IMR-90 (cell line): Measurements from ENCODE around the gene KRTAP10-6. TPM values are rescaled to one million over a fixed set of nuclear protein-coding genes. Genes with fewer than 3 reads are reported as not detected.
"Not testable (repeated sequence)": the region's sequence is repeated elsewhere in the genome, so short reads cannot be mapped to it uniquely, and the experiment has no call there.

Experiments used
- ATAC-seq: fragments of 200-7000 bp; cut with Tn5 transposase; 2 replicates; pipeline ENCODE4 v1.9.1; 2020; ENCODE audit warnings: low read depth, mild to moderate bottlenecking, moderate library complexity
- BruUV-seq: library from RNA; stranded (reverse); fragments of 400-500 nt; replicated peaks from 2 replicates; lab custom pipeline; 2021; lab: Mats Ljungman, UMichigan
- CTCF ChIA-PET: fragments of 300-600 bp; formaldehyde crosslinking; extraction: SDS; loops from one replicate; lab custom pipeline; 2021; ENCODE audit warnings: antibody characterized with exemption; lab: Yijun Ruan, JAX
- POLR2A ChIA-PET: fragments of 300-600 bp; sonication (Branson Sonifier 250); formaldehyde crosslinking; loops from one replicate; lab custom pipeline; 2022; ENCODE audit warnings: antibody characterized with exemption; ENCODE audit not compliant: unreplicated experiment; lab: Charles Lee
- DNase-seq: peaks from one replicate; pipeline ENCODE4 v3.0.0; 2013
- H2AFZ ChIP-seq: replicated peaks from 2 replicates; pipeline ENCODE3; 2013; ENCODE audit warnings: low read length, mild to moderate bottlenecking; ENCODE audit not compliant: poor library complexity
- H2AK5ac ChIP-seq: 2 replicates; pipeline ENCODE4 v1.6.1; 2013; ENCODE audit warnings: low read depth, low read length, inconsistent platforms
- H2AK9ac ChIP-seq: replicated peaks from 2 replicates; pipeline ENCODE3; 2013; ENCODE audit warnings: mild to moderate bottlenecking, low read depth, low read length, moderate library complexity; ENCODE audit not compliant: poor library complexity
- H2BK120ac ChIP-seq: 2 replicates; pipeline ENCODE4 v1.6.1; 2013; ENCODE audit warnings: low read depth, low read length, inconsistent platforms
- H2BK15ac ChIP-seq: 3 replicates; pipeline ENCODE4 v1.6.1; 2013; ENCODE audit warnings: low read depth, low read length, inconsistent platforms
- H2BK20ac ChIP-seq: 2 replicates; pipeline ENCODE4 v1.6.1; 2013; ENCODE audit warnings: low read depth, mild to moderate bottlenecking, inconsistent platforms, low read length, moderate library complexity
- H2BK5ac ChIP-seq: 2 replicates; pipeline ENCODE4 v1.6.1; 2013; ENCODE audit warnings: mild to moderate bottlenecking, low read depth, low read length, inconsistent platforms; ENCODE audit not compliant: poor library complexity, severe bottlenecking
- H3K14ac ChIP-seq: replicated peaks from 2 replicates; pipeline ENCODE4 v1.6.1; 2013; ENCODE audit warnings: low read depth, low read length, inconsistent platforms
- H3K18ac ChIP-seq: 2 replicates; pipeline ENCODE4 v1.6.1; 2013; ENCODE audit warnings: low read depth, low read length, control low read depth
- H3K23ac ChIP-seq: 2 replicates; pipeline ENCODE4 v1.6.1; 2013; ENCODE audit warnings: low read depth, low read length, inconsistent platforms
- H3K27ac ChIP-seq: 2 replicates; pipeline ENCODE4 v1.5.1; 2013; ENCODE audit warnings: mild to moderate bottlenecking, control low read depth, low read length; ENCODE audit not compliant: insufficient read depth
- H3K27me3 ChIP-seq: 2 replicates; pipeline ENCODE4 v1.6.1; 2013; ENCODE audit warnings: low read length; ENCODE audit not compliant: control insufficient read depth, insufficient read depth
- H3K36me3 ChIP-seq: 2 replicates; pipeline ENCODE4 v1.6.1; 2013; ENCODE audit warnings: low read length, mixed read lengths; ENCODE audit not compliant: control insufficient read depth, insufficient read depth
- H3K4ac ChIP-seq: 2 replicates; pipeline ENCODE4 v1.6.1; 2013; ENCODE audit warnings: low read depth, low read length, inconsistent platforms
- H3K4me1 ChIP-seq: 2 replicates; pipeline ENCODE4 v1.6.1; 2013; ENCODE audit warnings: low read length, mixed read lengths; ENCODE audit not compliant: control insufficient read depth, insufficient read depth
- H3K4me2 ChIP-seq: 2 replicates; pipeline ENCODE4 v1.6.1; 2013; ENCODE audit warnings: low read depth, mild to moderate bottlenecking, control low read depth, low read length, moderate library complexity
- H3K4me3 ChIP-seq: 2 replicates; pipeline ENCODE4 v1.5.1; 2013; ENCODE audit warnings: low read depth, mild to moderate bottlenecking, control low read depth, low read length, moderate library complexity; ENCODE audit not compliant: insufficient read depth
- H3K56ac ChIP-seq: 2 replicates; pipeline ENCODE4 v1.6.1; 2013; ENCODE audit warnings: low read length, inconsistent platforms; ENCODE audit not compliant: insufficient read depth; ENCODE audit errors: extremely low read depth
- H3K79me1 ChIP-seq, 2 experiments: 2 replicates each; pipeline ENCODE4 v1.6.1; 2013; ENCODE audit warnings: low read length in 2 of 2, inconsistent platforms in 1 of 2, low read depth in 1 of 2
- H3K9ac ChIP-seq: 2 replicates; pipeline ENCODE4 v1.6.1; 2013; ENCODE audit warnings: low read depth, low read length, control low read depth
- H3K9me1 ChIP-seq: 2 replicates; pipeline ENCODE4 v1.6.1; 2013; ENCODE audit warnings: low read length, inconsistent platforms; ENCODE audit not compliant: insufficient read depth
- H3K9me3 ChIP-seq: 2 replicates; pipeline ENCODE4 v1.6.1; 2013; ENCODE audit warnings: low read length; ENCODE audit not compliant: control insufficient read depth, insufficient read depth
- H4K20me1 ChIP-seq: 2 replicates; pipeline ENCODE4 v1.6.1; 2013; ENCODE audit warnings: low read length, inconsistent platforms; ENCODE audit not compliant: insufficient read depth
- H4K5ac ChIP-seq: 2 replicates; pipeline ENCODE4 v1.6.1; 2013; ENCODE audit warnings: mild to moderate bottlenecking, low read depth, low read length, control low read depth
- H4K8ac ChIP-seq, 2 experiments: 2 replicates each; pipeline ENCODE4 v1.6.1; 2013; ENCODE audit warnings: low read depth in 2 of 2, low read length in 2 of 2, control low read depth in 1 of 2, inconsistent platforms in 1 of 2
- H4K91ac ChIP-seq: 2 replicates; pipeline ENCODE4 v1.6.1; 2013; ENCODE audit warnings: low read depth, low read length, inconsistent platforms; ENCODE audit not compliant: insufficient read depth
- WGBS, 2 experiments: methylation state at CpG; one replicate each; pipeline versions ENCODE4 v1.1.5 to v1.1.7; 2013; ENCODE audit warnings: missing lambda C conversion rate in 2 of 2; ENCODE audit not compliant: insufficient read length in 1 of 2; ENCODE audit errors: extremely low coverage in 2 of 2; 5-methylcytosine and 5-hydroxymethylcytosine counted together
- dilution Hi-C: fragments of 300-500 bp; cut with HindIII; formaldehyde crosslinking; loops from one replicate; pipeline ENCODE4 v1.14.3; 2018; ENCODE audit warnings: low sequenced_read_pairs; ENCODE audit not compliant: unreplicated experiment
- in situ Hi-C: fragments of 300-500 bp; cut with MboI; formaldehyde crosslinking; loops from 3 replicates; pipeline ENCODE4 v1.14.3; 2019; ENCODE audit warnings: low sequenced_read_pairs, inconsistent platforms, mixed read lengths
- intact Hi-C: fragments of 100-400 bp; cut with micrococcal nuclease; formaldehyde crosslinking; loops from 2 replicates; pipeline ENCODE4 v1.10.0; 2022
- polyA plus RNA-seq, 3 experiments: library from polyadenylated mRNA; depleted of rRNA; stranded (reverse); fragments of >200 nt; gene quantifications; 2 replicates each; pipeline ENCODE4 v1.2.3, GENCODE V29; 2012; ENCODE audit warnings: low replicate concordance in 1 of 3
- total RNA-seq: library from RNA; depleted of rRNA; stranded (reverse); fragments of >200 nt; gene quantifications from 2 replicates; pipeline ENCODE4 v1.2.3, GENCODE V29; 2012

The KRTAP10-6 gene
- total and polyA plus RNA-seq, 2 of the 4 experiments (the other 2 are of a cell fraction), result not detected

- H3K23ac ChIP-seq, H2AFZ ChIP-seq, H4K91ac ChIP-seq, CTCF ChIA-PET, BruUV-seq, H2AK5ac ChIP-seq, H3K4me2 ChIP-seq, intact Hi-C loops, in situ Hi-C loops, H3K9me3 ChIP-seq, H3K14ac ChIP-seq, H3K4me3 ChIP-seq, H3K4ac ChIP-seq, H3K9ac ChIP-seq, H2BK20ac ChIP-seq, H2BK15ac ChIP-seq, H4K5ac ChIP-seq, H3K18ac ChIP-seq, H3K36me3 ChIP-seq, POLR2A ChIA-PET, H3K56ac ChIP-seq, dilution Hi-C loops, H2AK9ac ChIP-seq, H3K79me1 ChIP-seq, H4K20me1 ChIP-seq, H3K4me1 ChIP-seq, ATAC-seq, H2BK5ac ChIP-seq, H3K27ac ChIP-seq, H2BK120ac ChIP-seq, H4K8ac ChIP-seq, H3K9me1 ChIP-seq, DNase-seq, H3K27me3 ChIP-seq: not testable (repeated sequence)
- no CpG with 5 or more reads among the region's 15 CpGs for WGBS, 2 experiments
These were observed 35.5 kb upstream of the KRTAP10-6 start for GRCh38 chr21:44627831-44628233.

DNA sequence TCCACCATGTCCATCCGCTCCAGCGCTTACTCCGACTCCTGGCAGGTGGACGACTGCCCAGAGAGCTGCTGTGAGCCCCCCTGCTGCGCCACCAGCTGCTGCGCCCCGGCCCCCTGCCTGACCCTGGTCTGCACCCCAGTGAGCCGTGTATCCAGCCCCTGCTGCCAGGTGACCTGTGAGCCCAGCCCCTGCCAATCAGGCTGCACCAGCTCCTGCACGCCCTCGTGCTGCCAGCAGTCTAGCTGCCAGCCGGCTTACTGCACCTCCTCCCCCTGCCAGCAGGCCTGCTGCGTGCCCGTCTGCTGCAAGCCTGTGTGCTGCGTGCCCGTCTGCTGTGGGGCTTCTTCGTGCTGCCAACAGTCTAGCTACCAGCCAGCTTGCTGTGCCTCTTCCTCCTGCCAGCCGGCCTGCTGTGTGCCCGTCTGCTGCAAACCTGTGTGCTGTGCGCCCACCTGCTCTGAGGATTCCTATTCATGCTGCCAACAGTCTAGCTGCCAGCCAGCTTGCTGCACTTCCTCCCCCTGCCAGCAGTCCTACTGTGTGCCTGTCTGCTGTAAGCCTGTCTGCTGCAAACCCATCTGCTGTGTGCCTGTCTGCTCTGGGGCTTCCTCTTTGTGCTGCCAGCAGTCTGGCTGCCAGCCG lies 35.0 kb upstream of the KRTAP10-6 start:
- H4K91ac ChIP-seq, H3K23ac ChIP-seq, in situ Hi-C loops, H3K4me2 ChIP-seq, H3K36me3 ChIP-seq, H3K4me1 ChIP-seq, H3K9me1 ChIP-seq, H4K5ac ChIP-seq, POLR2A ChIA-PET, H3K56ac ChIP-seq, H3K4ac ChIP-seq, H3K9ac ChIP-seq, H2AK9ac ChIP-seq, H2BK120ac ChIP-seq, H3K27me3 ChIP-seq, H2AK5ac ChIP-seq, CTCF ChIA-PET, DNase-seq, H2BK20ac ChIP-seq, H3K9me3 ChIP-seq, H3K79me1 ChIP-seq, H2AFZ ChIP-seq, H3K27ac ChIP-seq, dilution Hi-C loops, H4K20me1 ChIP-seq, intact Hi-C loops, BruUV-seq, H3K18ac ChIP-seq, H2BK15ac ChIP-seq, ATAC-seq, H3K14ac ChIP-seq, H2BK5ac ChIP-seq, H4K8ac ChIP-seq, H3K4me3 ChIP-seq: not testable (repeated sequence)
- 80% methylated on average over 7 of the region's 20 CpGs; no CpG with 5 or more reads in 1 of the 2 experiments for WGBS, 2 experiments
